Ascending aorta (tissue), 2 donors: ENCODE results near the gene CENPP. TPM values are rescaled to one million over a fixed set of nuclear protein-coding genes. Genes with fewer than 3 reads are reported as not detected.

Source experiments
- DNase-seq, 2 donors: peaks; one replicate each; pipeline ENCODE4 v3.0.0-alpha.2; 2019; ENCODE audit warnings: low spot score in 2 of 2
- H3K27ac ChIP-seq, 2 donors: fragments of 200-600 bp; sonication (generic); one replicate each; pipeline ENCODE4 v1.5.1; 2016 to 2017; ENCODE audit warnings: mild to moderate bottlenecking in 1 of 2
- H3K27me3 ChIP-seq: fragments of 200-600 bp; sonication (generic); one replicate; pipeline ENCODE4 v1.5.1; 2017
- H3K36me3 ChIP-seq, 2 donors: fragments of 200-600 bp; sonication (generic); one replicate each; pipeline ENCODE4 v1.5.1; 2016
- H3K4me1 ChIP-seq, 2 donors: fragments of 200-600 bp; sonication (generic); one replicate each; pipeline ENCODE4 v1.5.1; 2016 to 2017; ENCODE audit warnings: mild to moderate bottlenecking in 1 of 2
- H3K4me3 ChIP-seq, 2 donors: fragments of 200-600 bp; sonication (generic); one replicate each; pipeline ENCODE4 v1.5.1; 2016 to 2017; ENCODE audit warnings: mild to moderate bottlenecking in 1 of 2
- H3K9me3 ChIP-seq, 2 donors: fragments of 200-600 bp; sonication (generic); one replicate each; pipeline ENCODE4 v1.5.1; 2016
- intact Hi-C: fragments of 100-400 bp; cut with DNase I; formaldehyde crosslinking; loops from one replicate; pipeline ENCODE4 v1.15.1; 2023
- total RNA-seq: library from RNA; depleted of rRNA; stranded (reverse); fragments of >200 nt; gene quantifications from one replicate; pipeline ENCODE4 v1.1.0, GENCODE V29; 2016
- TF ChIP-seq, protein P1 (sequence below), 3 experiments: fragments of 200-600 bp in 2 of 3; fragments of 450-650 bp in 1 of 3; sonication (generic) in 2 of 3; IDR thresholded peaks; one replicate each; pipeline ENCODE4 v1.5.1; 2016 to 2019; ENCODE audit warnings: antibody characterized with exemption in 3 of 3, mild to moderate bottlenecking in 1 of 3, moderate library complexity in 1 of 3

Gene CENPP
- 0.43 TPM for total RNA-seq

DNA sequence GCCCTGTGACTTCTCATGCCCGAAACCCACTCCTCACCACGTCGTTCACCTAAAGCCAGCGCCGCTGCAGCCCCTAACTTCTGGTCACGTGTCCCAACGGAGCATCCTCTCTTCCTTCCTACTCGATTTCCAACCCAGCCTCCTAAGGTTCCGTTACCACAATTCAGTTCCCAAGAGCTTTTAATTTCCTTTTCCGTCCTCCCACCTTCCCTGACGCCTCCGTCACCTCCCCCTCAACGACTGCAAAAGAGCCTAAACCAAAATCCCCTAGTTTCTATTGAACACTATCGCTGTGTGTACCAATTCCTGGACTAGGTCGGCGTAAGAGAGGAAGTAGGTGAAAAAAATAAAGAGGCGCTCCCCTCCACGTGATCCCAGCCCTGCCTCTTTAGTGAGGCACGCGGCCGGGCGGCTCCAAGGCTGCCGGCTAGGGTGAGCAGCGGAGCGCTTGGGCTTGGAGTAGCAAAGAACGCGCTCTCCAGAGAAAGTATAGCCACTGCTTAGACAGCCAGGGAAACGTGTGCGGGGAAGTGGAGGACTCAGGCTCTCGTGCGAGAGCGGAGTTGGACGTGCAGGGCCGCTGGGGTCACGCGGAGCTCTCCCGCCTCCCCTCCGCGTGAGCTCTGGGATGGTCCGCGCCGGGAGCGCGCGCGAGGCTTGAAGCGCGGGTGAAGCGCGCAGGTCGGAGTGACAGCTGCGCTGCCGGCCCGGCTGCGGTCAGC, at the start of gene CENPP, which contains the start of gene NOL8:
CENPP (plus strand) TSS at position 685 of the 722 bp plus-strand sequence.
NOL8 (minus strand) TSS at position 82 of the 722 bp plus-strand sequence. CDS start 1,189 bp downstream, outside the sequence.
- Histone ChIP-seq H3K4me1 (peaks cover 0 to 16% of the 10 kb centered on the region in 2 donors), H3K4me3 (peak within 1 kb of the TSS; percentile 75 to 80), H3K27ac (peak within 1 kb of the TSS; percentile 93 to 97), H3K27me3 (no peaks in the 10 kb centered on the region), H3K9me3 (no peaks in the 10 kb centered on the region), H3K36me3 (peaks cover 18 to 19% of the 10 kb centered on the region in 2 donors)
- TF ChIP-seq, protein P1, sequence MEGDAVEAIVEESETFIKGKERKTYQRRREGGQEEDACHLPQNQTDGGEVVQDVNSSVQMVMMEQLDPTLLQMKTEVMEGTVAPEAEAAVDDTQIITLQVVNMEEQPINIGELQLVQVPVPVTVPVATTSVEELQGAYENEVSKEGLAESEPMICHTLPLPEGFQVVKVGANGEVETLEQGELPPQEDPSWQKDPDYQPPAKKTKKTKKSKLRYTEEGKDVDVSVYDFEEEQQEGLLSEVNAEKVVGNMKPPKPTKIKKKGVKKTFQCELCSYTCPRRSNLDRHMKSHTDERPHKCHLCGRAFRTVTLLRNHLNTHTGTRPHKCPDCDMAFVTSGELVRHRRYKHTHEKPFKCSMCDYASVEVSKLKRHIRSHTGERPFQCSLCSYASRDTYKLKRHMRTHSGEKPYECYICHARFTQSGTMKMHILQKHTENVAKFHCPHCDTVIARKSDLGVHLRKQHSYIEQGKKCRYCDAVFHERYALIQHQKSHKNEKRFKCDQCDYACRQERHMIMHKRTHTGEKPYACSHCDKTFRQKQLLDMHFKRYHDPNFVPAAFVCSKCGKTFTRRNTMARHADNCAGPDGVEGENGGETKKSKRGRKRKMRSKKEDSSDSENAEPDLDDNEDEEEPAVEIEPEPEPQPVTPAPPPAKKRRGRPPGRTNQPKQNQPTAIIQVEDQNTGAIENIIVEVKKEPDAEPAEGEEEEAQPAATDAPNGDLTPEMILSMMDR (IDR thresholded peaks at IDR 0.05) = no peak
- intact Hi-C loops = loop anchor here (1.0 to 10.0 kb wide), 6 partner anchors 32 to 439 kb away; partner anchors contain the start of genes BICD2, IARS1 and IPPK
- DNase-seq = peak; percentile 42 to 92

DNA sequence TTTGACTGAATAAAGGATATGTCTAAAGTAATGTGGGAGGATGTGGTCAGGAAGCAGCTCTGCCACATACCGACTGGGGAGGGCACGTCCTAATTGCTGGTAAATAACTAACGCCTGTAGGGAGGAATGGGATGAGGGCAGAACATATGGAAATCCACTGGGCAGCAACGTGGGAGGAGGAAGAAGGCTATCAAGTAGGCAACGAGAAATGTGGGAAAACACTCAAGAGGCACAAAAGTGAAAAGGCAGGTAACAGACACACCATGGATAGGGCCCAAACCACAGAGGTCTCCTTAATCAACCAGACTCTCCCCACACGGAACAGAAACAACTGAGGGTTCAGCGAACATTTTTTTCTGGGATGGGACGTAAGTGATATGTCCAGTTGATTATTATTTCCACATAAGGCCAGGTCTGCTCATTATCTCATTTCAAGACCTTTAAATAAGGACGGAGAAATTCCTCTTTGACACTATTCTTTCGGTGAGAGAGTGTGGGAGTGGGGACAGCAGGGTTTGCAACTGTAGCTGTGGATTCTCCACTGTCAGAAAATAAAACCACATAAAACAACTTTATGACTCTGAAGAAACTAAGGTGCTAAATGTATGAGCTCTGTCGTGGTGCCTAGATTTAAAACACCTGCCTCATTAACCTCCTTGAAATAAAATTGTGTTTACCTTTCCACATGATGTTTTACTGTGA, 49.3 kb upstream of the CENPP start:
- Histone ChIP-seq H3K27me3 (no peaks in the 10 kb centered on the region), H3K36me3 (peaks cover 79 to 99% of the 10 kb centered on the region in 2 donors)
- TF ChIP-seq, protein P1 (IDR thresholded peaks at IDR 0.05) = no peak

DNA sequence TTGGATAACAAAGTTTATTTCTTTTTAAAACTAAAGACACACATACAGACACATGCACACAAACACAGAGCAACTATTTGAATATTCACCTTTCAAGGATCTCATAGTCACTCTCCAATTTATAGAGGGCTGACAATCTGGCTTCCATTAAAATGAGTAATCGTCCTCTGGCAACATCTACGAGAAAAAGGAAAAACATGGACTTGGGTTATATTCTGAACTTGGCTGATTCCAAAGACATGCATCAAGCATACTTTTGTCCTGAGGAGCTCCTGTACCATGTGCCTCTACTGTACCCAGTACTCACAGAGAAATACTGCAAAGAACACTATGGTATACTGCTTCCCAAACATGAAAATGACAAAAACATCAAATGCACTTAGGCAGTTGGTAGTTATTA, 47.6 kb upstream of the CENPP start:
- peaks cover 72 to 98% of the 10 kb centered on the region in 2 donors for H3K36me3 ChIP-seq
- no peak overlapping the region for H3K27ac ChIP-seq
- no peak for DNase-seq

More for the DNA sequence above, 49.3 kb upstream of the CENPP start:
- Histone ChIP-seq H3K27ac (no peak overlapping the region), H3K4me1 (no peaks in the 10 kb centered on the region), H3K9me3 (no peaks in the 10 kb centered on the region), H3K4me3 (no peak overlapping the region)
- intact Hi-C loops = no loop called here
- DNase-seq = no peak

DNA sequence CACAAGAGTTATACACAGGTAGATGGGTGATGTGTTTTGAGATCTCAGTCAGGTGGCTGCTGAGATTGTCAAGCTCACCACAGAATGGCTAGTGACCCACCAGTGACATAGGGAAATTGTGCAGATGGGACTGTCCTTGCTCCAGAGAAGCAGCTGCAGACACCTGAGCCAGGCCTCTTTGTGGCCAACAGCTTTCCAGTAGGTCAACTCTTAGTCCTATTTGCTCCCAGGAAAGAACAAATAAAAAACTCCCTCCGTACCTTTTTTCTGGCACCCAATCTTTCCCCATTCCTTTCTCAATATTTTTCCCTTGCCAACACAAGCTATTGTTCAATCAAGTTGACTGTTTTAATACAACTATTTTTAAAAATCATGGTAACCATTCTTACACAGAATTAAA, 46.5 kb upstream of the CENPP start:
- intact Hi-C loops = no loop called here
- no peak for DNase-seq
- Histone ChIP-seq H3K27ac (no peak overlapping the region), H3K9me3 (no peaks in the 10 kb centered on the region), H3K4me1 (no peaks in the 10 kb centered on the region), H3K27me3 (no peaks in the 10 kb centered on the region), H3K36me3 (peaks cover 72 to 97% of the 10 kb centered on the region in 2 donors), H3K4me3 (no peak overlapping the region)
- TF ChIP-seq, protein P1 (IDR thresholded peaks at IDR 0.05) = no peak

More for the DNA sequence above, 47.6 kb upstream of the CENPP start:
- intact Hi-C loops = no loop called here
- TF ChIP-seq, protein P1 (IDR thresholded peaks at IDR 0.05) = no peak
- no peaks in the 10 kb centered on the region for H3K27me3 ChIP-seq
- no peaks in the 10 kb centered on the region for H3K9me3 ChIP-seq
- H3K4me3 ChIP-seq = no peak overlapping the region
- no peaks in the 10 kb centered on the region for H3K4me1 ChIP-seq

DNA sequence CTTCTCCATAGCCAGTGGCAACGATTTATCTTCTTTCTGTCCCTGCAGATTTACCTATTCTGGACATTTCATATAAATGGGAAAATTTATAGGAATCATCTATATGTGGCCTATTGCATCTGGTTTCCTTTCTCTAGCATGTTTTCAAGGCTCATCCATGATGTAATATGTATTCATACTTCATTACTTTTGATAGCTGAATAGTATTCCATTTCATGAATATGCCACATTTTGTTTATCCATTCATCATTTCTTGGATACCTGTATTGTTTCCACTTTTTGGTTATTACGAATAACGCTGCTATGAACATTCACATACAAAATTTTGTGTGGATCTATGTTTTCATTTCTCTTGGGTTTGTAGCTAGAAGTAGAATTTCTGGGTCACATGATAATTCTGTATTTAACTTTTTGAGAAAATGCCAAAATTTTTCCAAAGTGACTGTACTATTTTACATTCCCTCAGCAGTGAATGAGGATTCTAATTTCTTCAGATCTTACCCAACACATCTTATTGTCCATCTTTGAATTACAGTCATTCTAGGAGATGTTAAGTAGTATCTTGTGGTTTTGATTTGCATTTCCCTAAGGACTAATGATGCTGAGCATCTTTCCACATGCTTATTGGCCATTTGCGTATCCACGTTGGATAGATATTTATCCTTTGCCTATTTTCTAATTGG, 35.9 kb upstream of the CENPP start:
- TF ChIP-seq, protein P1 (IDR thresholded peaks at IDR 0.05) = no peak
- DNase-seq = no peak
- H3K36me3 ChIP-seq = peaks cover 9 to 26% of the 10 kb centered on the region in 2 donors
- no peak overlapping the region for H3K4me3 ChIP-seq
- no peaks in the 10 kb centered on the region for H3K27me3 ChIP-seq
- intact Hi-C loops = loop anchor here (5.0 kb wide), 1 partner anchor 472 kb away; the partner anchor contains the start of gene BICD2
- peaks cover 8 to 12% of the 10 kb centered on the region in 2 donors for H3K4me1 ChIP-seq
- H3K9me3 ChIP-seq = no peaks in the 10 kb centered on the region
- no peak overlapping the region for H3K27ac ChIP-seq
